ENCODE measurements around the gene CDH4.

CDH4 gene

DNA sequence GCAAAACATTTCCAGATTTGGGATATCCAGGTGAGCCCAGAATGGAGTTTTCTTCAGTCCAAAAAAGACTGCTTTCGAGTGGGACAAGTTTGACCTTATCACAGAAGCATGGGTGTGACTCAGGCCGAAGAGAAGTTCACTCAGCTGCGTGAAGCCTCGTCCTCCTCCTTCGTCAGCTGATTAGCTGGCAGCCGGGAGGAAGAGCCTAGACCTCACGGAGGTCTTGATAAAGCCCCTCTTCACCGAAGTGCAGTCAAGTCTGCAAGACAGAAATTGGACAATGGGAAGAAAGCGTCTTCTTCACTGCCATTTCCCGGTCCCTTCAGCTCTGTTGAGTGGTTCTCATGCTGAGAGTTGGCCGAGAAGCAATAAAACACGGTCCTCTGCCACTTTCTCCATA is 449.7 kb downstream of the CDH4 start:
- DNase-seq: no peak

DNA sequence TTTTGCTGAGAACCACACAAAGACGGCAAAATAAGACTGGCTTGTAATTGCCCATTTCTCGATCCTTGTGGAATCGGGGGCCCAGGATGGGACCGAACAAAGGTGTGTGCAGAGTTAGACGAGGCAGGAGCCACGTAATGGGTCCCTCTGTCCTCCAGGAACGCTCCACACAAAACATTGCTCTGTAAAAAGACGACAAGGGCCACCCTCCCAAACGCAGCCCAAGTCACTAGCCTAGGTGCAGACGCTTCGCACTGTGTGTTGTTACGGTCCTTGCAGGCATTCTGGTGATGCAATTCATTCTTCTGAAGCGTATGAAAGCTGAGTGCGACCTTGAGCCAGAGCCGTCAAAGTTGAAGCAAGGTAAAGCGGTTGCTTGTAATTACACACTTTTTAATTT is 450.2 kb downstream of the CDH4 start:
- no peak for DNase-seq

DNA sequence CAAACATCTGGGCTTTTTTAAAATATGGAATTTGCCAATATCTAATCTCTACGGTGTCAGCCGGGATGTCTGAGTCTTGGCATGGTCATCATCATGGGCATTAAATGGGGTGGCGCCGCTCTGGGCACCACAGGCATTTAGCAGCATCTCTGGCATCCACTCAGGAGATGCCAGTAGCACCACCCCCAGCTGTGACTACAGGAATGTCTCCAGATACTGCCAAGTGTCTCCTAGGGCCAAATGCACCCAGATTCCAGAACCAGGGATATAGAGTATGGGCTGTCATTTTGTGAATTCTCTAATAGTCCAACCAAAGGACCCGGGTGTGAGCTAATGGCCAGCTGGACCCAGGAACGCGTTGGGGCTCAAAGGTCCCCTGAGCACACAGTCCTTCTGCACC is 452.6 kb downstream of the CDH4 start:
- DNase-seq: no peak

DNA sequence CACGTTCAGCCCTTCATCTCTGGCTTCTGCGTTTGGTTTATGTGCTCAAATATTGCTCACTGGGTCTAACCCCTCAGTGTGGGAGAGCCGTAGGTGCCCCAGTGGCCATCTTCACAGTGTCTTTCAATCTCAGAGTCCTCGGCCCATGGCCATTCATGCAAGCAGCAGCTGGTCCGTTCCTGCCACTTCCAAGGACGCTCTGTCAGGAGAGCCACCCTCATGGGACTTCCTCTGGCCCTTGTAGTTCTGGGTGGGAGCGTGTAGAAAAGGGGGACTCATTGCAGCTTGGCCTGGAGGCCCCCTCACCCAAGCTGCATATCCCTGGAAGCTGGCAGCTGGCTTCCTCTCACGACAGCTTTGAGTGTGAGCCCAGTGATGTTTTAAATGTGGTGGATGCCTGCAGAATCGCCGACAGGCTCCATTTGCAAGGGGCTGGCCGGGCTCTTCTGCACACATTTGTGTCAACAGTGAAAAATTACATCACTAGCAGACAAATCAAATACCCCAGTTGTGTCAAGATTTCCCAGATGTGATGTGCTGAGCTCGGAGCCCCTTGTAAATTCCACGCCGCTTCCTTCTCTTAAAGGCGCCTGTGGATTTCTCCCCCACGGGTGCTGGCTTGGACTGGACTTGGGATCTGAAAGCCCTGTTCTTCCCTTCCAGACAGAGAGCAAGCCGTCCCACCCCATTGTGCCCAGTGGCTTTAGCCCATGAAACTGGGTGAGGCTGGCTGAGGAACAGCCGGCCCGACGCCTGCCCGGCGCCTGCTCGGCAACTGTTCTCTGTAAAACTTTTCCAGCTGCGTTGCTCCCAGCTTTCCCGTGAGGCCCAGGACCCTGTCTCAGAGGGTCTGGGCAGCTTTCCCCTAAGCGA is 453.6 kb downstream of the CDH4 start:
- DNase-seq: no peak

DNA sequence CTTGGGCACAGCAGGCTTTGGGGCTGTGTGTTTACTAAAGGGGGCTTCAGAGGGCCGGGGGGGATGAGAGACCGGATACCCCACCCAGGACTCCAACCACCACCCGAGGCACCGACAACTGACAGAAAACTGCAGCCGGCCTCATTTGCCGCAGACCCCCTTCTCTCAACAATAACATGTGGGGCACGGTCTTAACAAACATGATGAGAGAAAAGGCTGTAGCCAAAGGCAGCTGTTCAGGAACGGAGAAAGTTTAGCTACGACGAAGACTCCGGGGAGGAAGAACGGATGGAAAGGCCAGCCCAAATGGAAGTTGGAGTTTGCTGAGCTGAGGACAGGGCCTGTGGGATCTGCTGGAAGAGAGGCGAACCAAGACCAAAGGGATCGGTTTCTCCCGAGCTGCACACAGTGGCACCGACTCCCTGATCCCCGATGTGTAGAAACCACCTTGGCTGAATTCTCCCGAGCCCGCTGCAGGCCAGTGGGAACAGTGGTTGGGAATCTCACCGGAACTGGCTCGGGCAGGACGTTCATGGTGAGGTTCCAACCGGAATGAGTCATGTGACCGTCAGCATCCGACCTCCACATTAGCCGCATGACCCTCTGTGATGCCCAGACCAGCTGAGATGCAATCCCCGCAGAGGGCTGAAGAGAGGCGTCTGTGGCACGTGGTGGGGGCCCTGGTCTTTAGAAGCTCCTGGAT is 454.3 kb downstream of the CDH4 start:
- DNase-seq: no peak

DNA sequence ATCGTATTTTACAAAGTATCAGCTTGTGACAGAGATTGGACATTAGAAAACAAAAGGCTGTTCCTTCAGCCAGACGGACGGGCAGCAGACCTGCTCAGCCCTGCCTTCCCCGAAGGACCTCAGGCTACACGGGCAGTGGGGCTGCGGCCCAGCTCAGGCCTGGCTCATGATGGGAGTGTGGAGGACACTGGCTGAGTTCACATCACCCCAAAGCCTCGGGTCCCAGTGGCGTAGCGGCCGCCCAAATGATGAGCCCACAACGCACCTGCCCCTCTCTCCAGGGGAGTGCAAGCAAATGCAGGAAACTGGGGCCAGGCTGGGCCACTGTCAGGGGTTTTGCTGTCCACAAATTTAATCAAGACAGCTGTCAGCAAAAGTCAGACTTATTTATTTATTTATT is 456.8 kb downstream of the CDH4 start:
- no peak for DNase-seq

DNA sequence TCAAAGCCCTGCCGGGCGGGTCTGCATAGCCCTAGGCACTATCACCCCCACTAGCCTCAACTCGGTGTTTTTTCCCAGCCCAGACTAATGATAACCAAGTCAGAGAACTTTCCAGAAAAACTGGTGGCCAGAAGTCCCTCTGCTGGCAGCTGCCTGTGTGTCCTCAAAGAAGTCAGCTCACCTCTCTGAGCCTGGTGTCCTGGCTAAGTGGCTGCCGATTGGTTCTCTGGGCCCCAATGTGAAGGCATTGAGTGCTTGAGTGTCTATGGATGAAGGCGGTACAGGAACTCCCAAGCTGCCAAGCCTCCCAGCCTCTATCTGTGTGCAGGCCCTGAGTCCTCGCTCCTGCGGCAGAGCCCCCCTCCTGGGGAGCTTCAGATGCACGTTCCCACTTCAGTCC is 458.0 kb downstream of the CDH4 start:
- DNase-seq: no peak

DNA sequence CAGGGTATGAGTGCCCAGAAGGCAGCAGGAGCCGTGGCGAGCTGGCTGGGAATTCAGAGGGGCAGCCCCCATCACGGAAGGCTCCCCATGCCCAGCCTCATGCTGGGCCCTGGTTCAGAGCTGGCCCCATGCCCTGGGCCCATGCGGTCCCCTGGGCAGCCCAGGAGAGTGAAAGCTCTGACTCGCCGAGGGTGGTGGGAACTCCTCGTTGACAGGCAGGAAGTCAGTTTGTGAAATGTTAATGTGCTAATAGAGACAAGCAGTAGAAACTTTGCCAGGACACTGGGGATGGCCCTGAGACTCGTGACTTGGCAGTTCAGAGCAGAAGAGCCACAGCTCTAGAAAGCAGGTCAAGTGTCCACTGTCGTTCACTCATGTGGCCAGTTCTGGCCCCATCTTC is 460.6 kb downstream of the CDH4 start:
- no peak for DNase-seq

DNA sequence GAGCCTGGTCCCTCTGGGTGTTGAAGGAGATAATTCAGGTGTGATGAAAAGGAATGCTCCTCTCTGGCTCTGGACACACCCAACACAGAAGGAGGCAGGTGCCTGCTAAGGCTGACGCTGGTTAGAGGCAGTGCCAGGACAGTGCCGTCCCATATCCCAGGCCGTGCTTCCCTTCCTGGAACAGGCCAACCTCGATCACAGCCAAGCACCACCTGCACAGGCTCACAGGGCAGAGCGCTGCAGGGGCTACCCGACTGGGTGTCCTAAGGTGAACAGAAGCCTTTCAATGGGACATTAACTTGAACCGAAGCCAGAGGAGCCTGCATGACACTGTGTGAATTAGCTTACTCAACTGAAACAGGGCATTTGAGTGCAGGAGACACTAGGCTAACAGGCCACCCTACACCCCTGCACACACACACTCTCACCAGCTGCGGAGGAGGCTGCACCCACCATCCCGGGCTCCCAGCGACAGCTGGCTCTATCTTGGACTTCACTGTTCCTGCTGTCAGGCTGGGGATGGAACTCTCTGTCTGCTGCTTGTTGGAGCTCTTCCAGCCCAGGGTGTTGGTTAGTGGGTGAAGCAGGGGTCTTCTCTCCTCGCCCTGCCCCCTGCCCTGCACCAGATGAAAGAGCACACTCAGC is 466.4 kb downstream of the CDH4 start:
- DNase-seq: no peak

DNA sequence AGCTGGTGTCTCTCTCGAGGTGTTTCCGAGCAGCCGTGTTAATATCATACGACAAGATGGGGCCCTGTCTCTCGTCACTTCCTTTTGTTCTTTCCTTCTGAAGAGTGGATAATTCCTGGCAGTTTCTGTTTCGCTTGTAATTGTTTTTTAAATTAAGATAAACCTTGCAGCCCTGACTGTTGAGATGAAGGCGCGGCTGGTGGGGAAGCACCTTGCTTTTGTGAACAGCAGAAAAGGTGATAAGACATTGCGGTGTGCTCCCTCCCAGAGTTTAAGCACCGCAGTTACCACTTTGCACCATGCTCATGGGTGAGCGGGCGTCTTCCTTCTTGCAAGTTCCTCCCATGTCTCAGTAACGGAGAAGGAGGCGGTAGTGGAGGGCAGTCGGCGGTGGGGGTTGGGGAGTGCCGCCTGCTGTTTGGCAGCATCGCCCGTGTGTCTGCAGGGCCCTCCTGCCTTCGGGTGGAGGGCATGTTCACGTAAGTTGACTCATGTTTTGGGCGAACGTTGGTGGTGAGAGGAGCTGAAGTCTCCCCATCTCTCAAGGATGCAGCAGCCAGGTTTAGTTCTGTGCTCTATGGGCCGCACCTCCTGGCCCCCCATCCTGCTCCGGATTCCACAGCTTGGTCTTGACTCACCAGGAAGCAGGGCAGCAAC is 467.8 kb downstream of the CDH4 start:
- peak; percentile 46 for DNase-seq

DNA sequence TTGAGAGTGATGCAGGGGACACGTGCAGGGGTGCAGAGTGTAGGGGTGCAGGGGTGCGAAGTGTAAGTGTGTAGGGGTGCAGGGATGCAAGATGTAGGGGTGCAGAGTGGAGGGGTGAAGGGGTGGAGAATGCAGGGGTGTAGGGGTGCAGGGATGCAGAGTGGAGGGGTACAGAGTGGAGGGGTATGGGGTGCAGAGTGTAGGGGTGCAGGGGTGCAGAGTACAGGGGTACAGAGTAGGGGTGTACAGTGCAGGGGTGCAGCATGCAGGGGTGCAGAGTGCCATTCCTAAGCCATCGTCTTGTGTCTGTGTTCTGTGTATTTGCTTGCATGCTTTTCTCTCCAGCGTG is 468.3 kb downstream of the CDH4 start:
- no peak for DNase-seq

DNA sequence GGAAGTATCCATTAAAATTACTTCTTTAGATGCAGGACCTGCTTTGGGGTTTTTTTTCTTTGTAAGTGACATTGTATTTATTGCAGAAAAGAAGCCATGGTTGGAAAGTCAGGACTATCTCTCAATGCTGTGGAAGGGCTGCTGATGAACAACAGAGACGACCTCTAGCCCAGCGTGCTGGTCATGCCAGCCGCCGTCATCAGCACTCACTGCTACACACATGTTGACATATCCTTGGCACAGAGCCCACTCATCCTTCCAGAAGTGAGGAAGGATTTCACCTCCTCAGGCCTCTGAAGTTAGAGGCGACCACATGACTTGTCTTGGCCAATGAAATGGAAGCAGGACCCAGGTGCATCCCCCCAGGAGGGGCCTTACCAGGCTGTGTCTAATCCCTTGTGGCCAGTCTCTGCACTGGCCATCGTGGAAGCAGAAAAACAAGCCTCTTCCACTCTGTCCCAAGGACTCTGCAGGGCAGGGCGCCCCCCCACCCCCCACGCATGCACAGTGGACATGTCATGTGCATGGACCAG is 470.2 kb downstream of the CDH4 start:
- no peak for DNase-seq

DNA sequence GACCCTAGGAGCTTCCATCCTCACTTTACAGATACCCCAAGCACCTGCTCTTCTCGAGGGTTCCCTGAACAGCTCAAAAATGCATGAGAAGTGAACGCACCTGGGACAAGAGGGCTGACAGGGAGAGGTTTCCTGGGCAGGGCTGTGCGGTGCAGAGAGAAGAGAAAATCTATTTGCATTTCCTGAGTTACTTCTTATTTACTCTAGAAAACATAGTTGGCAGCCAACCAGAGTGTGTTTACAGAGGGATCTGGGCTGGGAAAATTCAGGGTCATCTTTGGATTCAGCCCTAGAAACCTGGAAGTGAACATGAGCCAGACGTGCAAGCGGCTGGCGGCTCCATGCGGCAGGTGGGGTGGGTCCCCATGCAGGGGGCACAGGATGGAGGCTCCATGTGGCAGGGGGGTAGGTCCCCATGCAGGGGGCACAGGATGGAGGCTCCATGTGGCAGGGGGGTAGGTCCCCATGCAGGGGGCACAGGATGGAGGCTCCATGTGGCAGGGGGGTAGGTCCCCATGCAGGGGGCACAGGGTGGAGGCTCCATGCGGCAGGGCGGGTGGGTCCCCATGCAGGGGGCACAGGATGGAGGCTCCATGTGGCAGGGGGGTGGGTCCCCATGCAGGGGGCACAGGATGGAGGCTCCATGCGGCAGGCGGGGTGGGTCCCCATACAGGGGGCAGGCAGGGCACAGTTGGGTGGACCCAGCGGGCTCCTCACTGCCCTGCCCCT is 471.6 kb downstream of the CDH4 start:
- DNase-seq: no peak

DNA sequence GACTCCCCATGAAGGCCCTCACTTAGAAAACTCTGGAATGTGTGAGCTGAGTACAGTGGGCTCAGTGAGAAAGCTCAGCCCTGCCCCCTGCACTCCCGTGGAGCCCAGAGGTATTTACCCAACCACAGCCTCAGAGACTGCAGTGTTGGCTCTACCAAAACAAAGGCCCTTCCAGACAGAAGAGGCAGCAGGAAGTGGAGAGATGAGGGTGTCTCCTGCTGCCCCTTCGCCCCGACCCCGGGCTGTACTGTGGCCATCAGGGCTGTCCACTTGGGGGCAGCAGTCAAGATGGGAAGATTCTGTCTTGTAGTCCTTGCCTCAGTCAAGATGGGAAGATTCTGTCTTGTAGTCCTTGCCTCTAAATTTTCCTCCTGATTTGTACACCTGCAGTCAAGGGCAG is 472.3 kb downstream of the CDH4 start:
- DNase-seq: no peak

DNA sequence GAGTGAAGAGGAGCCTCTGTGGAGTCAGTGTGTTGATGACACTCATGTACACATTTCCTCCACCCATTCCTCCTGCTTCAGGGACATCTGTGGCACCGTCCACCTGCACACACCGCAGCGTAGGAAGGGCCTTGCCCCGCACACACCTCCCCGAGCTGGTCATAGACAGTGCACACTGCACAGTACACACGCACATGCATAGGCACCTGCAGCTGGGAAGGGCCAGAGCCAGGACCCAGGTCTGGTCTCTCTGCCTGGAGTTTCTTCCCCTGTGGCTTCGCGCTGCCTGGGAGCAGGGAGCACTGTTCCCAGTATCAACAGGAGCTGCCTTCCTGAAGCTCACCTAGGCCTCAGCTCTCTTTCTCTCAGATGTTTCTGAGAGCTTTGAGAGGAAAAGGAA is 473.1 kb downstream of the CDH4 start:
- no peak for DNase-seq

DNA sequence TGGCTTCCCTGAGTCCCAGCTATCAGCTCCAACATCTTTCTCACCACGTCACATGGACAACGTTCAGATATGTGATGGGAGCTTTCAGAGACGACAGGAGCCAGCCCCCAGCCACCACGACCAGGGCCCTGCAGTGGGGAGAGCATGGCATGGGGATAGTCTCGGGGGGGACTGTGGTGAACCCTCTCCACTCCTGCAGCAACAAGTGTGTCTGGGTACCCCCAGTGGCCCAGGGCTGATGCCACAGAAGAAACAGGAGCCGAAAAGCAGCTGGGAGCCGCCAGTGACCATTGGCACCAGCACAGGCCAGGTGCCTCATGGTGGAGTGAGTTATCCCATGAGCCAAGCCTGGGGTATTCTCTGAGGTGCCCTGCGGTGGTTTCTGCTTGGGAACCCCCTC is 473.9 kb downstream of the CDH4 start:
- DNase-seq: no peak

DNA sequence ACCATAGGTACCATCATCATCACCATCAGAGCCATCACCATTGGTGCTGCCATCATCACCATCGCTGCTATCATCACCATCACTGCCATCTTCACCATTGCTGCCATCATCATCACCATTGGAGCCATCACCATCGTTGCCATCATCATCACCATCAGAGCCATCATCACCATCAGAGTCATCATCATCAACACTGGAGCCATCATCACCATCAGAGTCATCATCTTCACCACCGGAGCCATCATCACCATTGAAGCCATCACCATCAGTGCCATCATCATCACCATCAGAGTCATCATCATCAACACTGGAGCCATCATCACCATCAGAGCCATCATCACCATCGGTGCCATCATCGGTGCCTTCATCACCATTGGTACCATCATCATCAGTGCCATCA is 474.9 kb downstream of the CDH4 start:
- no peak for DNase-seq

DNA sequence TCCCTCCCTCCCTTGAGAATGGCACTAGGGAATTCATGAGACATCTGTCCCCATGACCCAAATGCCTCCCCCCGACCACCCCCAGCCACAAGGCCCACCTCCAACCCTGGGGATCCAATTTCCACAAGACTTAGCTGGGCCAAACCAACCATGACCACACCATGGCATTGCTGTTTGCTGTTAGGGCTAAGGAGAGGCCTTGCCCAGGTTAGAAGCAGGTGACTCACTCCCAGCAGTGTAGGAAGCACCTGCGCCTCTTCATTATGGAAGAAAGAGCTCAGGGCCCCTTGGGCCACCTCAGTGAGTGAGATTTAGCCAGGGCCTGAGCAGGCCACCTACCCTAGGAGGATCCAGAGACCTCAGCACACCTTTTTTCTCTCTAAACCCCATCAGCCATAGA is 475.7 kb downstream of the CDH4 start:
- DNase-seq: no peak

DNA sequence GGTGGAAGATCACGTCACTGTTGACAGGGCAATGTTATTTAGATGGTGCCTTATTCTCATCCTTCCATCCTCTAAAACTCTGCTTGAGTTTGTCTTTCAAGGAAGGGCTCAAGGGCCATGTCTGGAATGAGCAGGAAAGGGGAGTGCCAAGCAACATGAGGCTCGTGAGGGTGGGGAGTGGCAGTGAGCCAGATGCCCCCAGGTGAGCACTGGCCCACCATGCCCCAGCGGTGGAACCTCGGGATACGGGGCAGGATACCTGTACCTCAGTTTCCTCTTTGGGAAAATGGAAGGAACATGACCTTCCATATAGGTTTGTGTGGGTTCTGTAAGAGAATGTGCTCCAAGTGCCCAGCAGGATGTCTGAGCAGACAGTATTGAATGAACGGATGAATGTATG is 476.3 kb downstream of the CDH4 start:
- no peak for DNase-seq

DNA sequence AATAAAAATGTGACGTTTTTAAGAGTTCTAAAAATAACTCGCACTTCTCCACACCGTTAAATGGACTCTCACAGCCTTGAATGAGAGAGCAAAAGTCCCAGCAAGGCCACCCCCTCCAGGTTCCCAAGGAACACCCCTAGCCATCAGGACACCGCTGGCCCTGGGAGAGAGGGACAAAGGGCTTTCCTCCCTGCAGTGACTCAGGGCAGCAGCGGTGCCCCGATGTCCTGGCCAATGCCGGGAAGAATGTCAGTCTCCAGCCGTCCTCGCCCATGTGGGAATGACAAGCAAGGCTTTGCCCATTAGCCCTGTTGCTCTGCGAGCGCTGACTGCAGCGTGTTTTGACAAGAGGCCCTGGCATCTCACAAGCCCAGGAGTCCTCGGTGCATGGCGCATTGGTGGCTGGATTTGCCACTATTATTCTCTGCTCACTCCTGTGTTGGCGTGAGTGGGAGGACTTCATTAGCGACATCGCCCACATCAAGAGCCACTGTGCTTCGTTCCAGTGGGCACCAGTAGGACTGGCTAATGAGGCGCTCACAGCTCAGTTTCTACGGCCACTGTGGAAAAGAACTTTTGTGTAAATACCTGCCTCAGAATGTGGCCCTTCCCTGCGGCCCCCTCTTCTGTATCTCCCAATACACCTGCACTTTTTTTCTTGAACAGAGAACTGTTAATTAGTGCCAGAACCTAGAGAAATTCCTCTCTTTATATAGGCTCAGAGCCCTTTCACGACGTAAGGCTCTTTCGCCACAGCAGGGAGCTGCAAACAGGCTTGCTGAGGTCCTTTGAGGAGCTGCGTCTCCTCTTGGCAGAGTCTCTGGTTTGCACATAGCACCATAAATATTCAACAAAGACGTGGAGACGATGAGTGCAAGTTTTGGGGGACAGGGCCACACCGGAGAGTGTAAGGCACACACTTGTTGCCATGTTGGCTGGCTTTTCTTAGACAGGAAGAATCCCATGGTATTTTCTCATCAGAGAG is 477.0 kb downstream of the CDH4 start:
- DNase-seq: no peak

DNA sequence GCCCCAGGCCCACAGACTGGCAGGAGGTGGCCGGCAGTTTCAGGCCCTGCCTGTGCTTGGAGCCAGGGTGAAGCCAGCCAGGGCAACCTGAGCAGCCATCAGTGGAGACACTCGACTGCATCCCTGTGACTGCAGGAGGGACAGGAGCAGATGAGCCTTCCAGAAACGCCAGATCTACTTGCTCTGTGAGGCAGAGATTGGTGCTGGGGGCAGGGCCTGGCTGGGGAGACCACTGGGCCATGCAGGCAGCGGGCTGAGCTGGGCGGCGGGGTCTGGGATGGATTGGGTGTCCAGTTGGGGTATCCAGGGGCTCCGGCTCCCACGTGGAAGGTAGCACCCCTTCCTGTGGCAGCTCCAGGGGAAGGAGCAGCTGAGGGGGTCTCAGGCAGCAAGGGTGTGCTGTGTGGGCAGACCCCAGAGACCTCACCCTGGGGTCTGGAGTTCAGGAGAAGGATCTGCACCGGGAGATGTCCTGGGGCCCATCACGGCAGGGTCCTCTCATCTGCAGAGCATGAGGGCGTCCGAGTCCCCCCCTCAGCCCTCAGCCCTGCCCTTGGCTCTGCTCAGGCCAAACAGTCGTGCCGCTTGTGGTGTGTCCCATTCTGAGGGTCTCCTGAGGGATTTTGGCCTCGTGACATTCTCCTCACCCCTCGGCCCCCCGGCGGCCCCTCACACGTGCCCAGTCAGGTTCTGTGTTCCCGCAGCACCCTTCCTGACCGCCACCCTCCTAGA is 478.7 kb downstream of the CDH4 start:
- no peak for DNase-seq
